Colonic mucosa (tissue), 4 donors: ENCODE data around the gene SEZ6L2. TPM values are rescaled to one million over a fixed set of nuclear protein-coding genes. Genes with fewer than 3 reads are reported as not detected.

Experiments used
- DNase-seq: peaks from one replicate; pipeline ENCODE4 v3.0.0-alpha.2; 2020
- H3K27ac ChIP-seq: fragments of 200-600 bp; one replicate; pipeline ENCODE4 v1.8.0; 2021
- H3K27me3 ChIP-seq: fragments of 200-600 bp; one replicate; pipeline ENCODE4 v1.8.0; 2021
- H3K36me3 ChIP-seq: fragments of 200-600 bp; one replicate; pipeline ENCODE4 v1.8.0; 2021
- H3K4me1 ChIP-seq: fragments of 200-600 bp; one replicate; pipeline ENCODE4 v1.8.0; 2021; ENCODE audit warnings: mild to moderate bottlenecking
- H3K4me3 ChIP-seq: fragments of 200-600 bp; one replicate; pipeline ENCODE4 v1.8.0; 2021
- H3K9ac ChIP-seq, 2 donors: one replicate each; pipeline ENCODE4 v1.7.0; 2013; ENCODE audit warnings: control low read depth in 2 of 2, low read depth in 2 of 2, low read length in 2 of 2
- H3K9me3 ChIP-seq: fragments of 200-600 bp; one replicate; pipeline ENCODE4 v1.8.0; 2021
- CTCF ChIP-seq: fragments of 200-600 bp; IDR thresholded peaks from one replicate; pipeline ENCODE4 v1.8.0; 2022; ENCODE audit warnings: antibody characterized with exemption, mild to moderate bottlenecking
- intact Hi-C: fragments of 100-400 bp; cut with DNase I; formaldehyde crosslinking; loops from one replicate; pipeline ENCODE4 v1.14.1; 2022
- total RNA-seq, 2 donors: library from RNA; stranded (reverse); fragmentation: NEBNext Ultra II Directional in 1 of 2; extraction: Animal tissue kit (Norgen Biotek cat#: 25700) in 1 of 2; gene quantifications; one replicate each; pipeline ENCODE4 v1.2.1, GENCODE V29; 2021
- donor health status: healthy.
- donor health status: DM: no; HTN: no; CAD: no.
- donor health status: DM: no; HTN: no; CAD: no.

SEZ6L2 gene
- total RNA-seq, 2 donors from 2014 or later = 11.2 to 12.1 TPM

GRCh38 chr16:29862884-29863668 is 36.3 kb downstream of the SEZ6L2 start, which contains the start of gene CDIPT:
Gene CDIPT (minus strand): TSS chr16:29863226. CDS start chr16:29862857, 369 bp downstream.
- peak within 1 kb of the TSS; percentile 84 to 86 for H3K9ac ChIP-seq
- intact Hi-C loops = loop anchor here (5.0 kb wide), 2 partner anchors 144 to 159 kb away; partner anchors contain the start of gene C16orf92
- DNase-seq = peak; percentile 95
- H3K36me3 ChIP-seq = no peaks in the 10 kb centered on the region
- peak within 1 kb of the TSS; percentile 86 for H3K27ac ChIP-seq
- H3K4me3 ChIP-seq = peak within 1 kb of the TSS; percentile 89
- peak; percentile 37 for TF ChIP-seq CTCF
- no peaks in the 10 kb centered on the region for H3K27me3 ChIP-seq
- H3K9me3 ChIP-seq = no peaks in the 10 kb centered on the region
- H3K4me1 ChIP-seq = peaks cover 8% of the 10 kb centered on the region

GRCh38 chr16:29862383-29862883 is 36.9 kb downstream of the SEZ6L2 start:
- Histone ChIP-seq H3K4me3 (peak overlapping the region; percentile 89), H3K27me3 (no peaks in the 10 kb centered on the region), H3K9ac (peak overlapping the region; percentile 84 to 86), H3K9me3 (no peaks in the 10 kb centered on the region), H3K36me3 (no peaks in the 10 kb centered on the region), H3K27ac (peak overlapping the region; percentile 86), H3K4me1 (peaks cover 8% of the 10 kb centered on the region)
- DNase-seq = peak; percentile 39
- no peak for TF ChIP-seq CTCF
- intact Hi-C loops = loop anchor here (5.0 kb wide), 2 partner anchors 145 to 160 kb away; partner anchors contain the start of gene C16orf92

GRCh38 chr16:29860218-29860617 is 39.1 kb downstream of the SEZ6L2 start:
- H3K9ac ChIP-seq = no peak overlapping the region
- intact Hi-C loops = loop anchor here (5.0 kb wide), 2 partner anchors 147 to 162 kb away; partner anchors contain the start of gene C16orf92
- no peak overlapping the region for H3K27ac ChIP-seq
- TF ChIP-seq CTCF = no peak
- H3K36me3 ChIP-seq = no peaks in the 10 kb centered on the region
- DNase-seq = no peak
- H3K27me3 ChIP-seq = no peaks in the 10 kb centered on the region
- H3K4me3 ChIP-seq = no peak overlapping the region
- peaks cover 8% of the 10 kb centered on the region for H3K4me1 ChIP-seq
- H3K9me3 ChIP-seq = no peaks in the 10 kb centered on the region

- Histone ChIP-seq H3K4me1 (peaks cover 8% of the 10 kb centered on the region), H3K9ac (no peak overlapping the region), H3K27me3 (no peaks in the 10 kb centered on the region), H3K4me3 (no peak overlapping the region), H3K27ac (no peak overlapping the region), H3K36me3 (no peaks in the 10 kb centered on the region), H3K9me3 (no peaks in the 10 kb centered on the region)
- intact Hi-C loops = loop anchor here (10.0 kb wide), 1 partner anchor 164 kb away; no protein-coding TSS in a partner anchor
- TF ChIP-seq CTCF = no peak
- no peak for DNase-seq
Measured at GRCh38 chr16:29858974-29859373, 40.4 kb downstream of the SEZ6L2 start.

GRCh38 chr16:29858149-29858849 is 41.1 kb downstream of the SEZ6L2 start:
- Histone ChIP-seq H3K36me3 (no peaks in the 10 kb centered on the region), H3K9me3 (no peaks in the 10 kb centered on the region), H3K27me3 (no peaks in the 10 kb centered on the region), H3K27ac (no peak overlapping the region), H3K9ac (no peak overlapping the region), H3K4me1 (peaks cover 8% of the 10 kb centered on the region), H3K4me3 (no peak overlapping the region)
- no peak for TF ChIP-seq CTCF
- no peak for DNase-seq
- intact Hi-C loops = loop anchor here (10.0 kb wide), 1 partner anchor 163 kb away; no protein-coding TSS in a partner anchor
